Measurements from ENCODE around the gene GPR78.

Gene GPR78

DNA sequence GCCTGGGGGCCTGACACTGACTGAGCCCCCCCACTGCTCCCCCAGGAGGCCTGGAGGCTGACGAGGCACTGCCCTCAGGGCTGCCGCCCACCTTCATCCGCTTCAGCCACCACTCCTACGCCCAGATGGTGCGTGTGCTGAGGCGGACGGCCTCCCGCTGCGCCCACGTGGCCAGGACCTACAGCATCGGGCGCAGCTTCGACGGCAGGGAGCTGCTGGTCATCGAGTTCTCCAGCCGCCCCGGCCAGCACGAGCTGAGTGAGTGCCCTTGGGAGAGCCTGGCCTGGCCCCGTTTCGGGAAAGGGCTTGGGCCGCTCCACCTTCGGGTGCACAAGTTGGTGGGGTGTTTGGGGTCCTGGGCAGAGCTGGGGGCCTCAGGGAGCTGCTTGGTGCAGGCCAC lies 23.7 kb downstream of the GPR78 start:
- H3K4me3 ChIP-seq (ENCODE audit: low read depth, low read length): no peak overlapping the region
- DNase-seq (ENCODE audit: low read depth): no peak
- TF ChIP-seq CTCF (IDR thresholded peaks at IDR 0.05; ENCODE audit: control insufficient read depth, extremely low read depth, insufficient read depth): no peak

DNA sequence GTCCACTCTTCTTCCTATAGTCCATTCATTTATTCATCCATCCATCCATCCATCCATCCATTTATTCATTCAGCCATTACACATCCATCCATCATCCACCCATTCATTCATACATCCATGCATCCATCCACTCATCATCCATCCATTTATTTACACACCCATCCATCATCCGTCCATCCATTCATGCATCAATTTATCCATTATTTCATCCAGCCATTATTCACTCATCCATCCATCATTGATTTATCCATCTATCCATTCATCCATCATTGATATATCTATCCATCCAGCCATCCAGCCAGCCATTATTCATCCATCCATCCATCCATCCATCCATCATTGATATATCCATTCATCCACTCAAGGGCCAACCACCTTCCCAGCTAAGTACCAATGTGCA lies 25.1 kb downstream of the GPR78 start:
- H3K4me3 ChIP-seq (ENCODE audit: low read depth, low read length): no peak overlapping the region
- TF ChIP-seq CTCF (IDR thresholded peaks at IDR 0.05; ENCODE audit: control insufficient read depth, extremely low read depth, insufficient read depth): no peak
- DNase-seq (ENCODE audit: low read depth): no peak

GRCh38 chr4:8606476-8606875 lies 26.3 kb downstream of the GPR78 start:
- no peak overlapping the region for H3K4me3 ChIP-seq (ENCODE audit: low read depth, low read length)
- TF ChIP-seq CTCF (IDR thresholded peaks at IDR 0.05; ENCODE audit: control insufficient read depth, extremely low read depth, insufficient read depth): no peak

GRCh38 chr4:8606966-8607365 lies 26.8 kb downstream of the GPR78 start:
- H3K4me3 ChIP-seq (ENCODE audit: low read depth, low read length): no peak overlapping the region
- no peak for TF ChIP-seq CTCF (IDR thresholded peaks at IDR 0.05; ENCODE audit: control insufficient read depth, extremely low read depth, insufficient read depth)
- no peak for DNase-seq (ENCODE audit: low read depth)

More at GRCh38 chr4:8606476-8606875, 26.3 kb downstream of the GPR78 start:
- no peak for DNase-seq (ENCODE audit: low read depth)

- DNase-seq (ENCODE audit: low read depth): no peak
- peak; percentile 87 for TF ChIP-seq CTCF (IDR thresholded peaks at IDR 0.05; ENCODE audit: control insufficient read depth, extremely low read depth, insufficient read depth)
Measured at GRCh38 chr4:8607603-8608481, 27.6 kb downstream of the GPR78 start.

DNA sequence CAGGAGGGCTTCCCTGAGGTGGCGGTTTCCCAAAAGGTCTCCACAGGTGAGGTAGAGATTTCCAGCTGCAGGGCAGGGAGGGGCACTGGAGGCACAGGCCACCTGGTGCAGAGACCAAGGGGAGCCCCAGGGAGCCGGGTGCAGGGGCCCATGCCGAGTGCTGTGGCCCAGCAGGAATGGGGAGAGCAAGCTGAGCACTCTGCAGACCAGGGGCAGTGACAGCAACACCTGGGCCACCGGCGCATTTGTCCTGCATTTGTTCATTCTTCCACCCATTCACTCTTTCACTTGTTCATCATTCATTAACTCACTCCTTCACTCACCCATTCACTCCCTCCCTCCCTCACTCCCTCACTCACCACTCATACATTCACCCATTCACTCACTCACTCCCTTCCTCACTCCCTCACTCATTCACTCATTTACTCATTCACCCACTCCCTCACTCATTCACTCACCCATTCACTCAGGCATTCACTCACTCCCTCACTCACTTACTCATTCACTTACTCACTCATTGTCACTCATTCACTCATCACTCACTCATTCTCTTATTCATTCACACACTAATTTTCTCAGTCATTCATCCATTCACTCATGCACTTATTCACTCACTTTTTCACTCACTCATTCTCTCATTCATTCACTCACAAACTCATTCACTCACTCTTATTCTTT lies 28.7 kb downstream of the GPR78 start:
- no peak for DNase-seq (ENCODE audit: low read depth)
- no peak overlapping the region for H3K4me3 ChIP-seq (ENCODE audit: low read depth, low read length)
- TF ChIP-seq CTCF (IDR thresholded peaks at IDR 0.05; ENCODE audit: control insufficient read depth, extremely low read depth, insufficient read depth): no peak

More at GRCh38 chr4:8607603-8608481, 27.6 kb downstream of the GPR78 start:
- no peak overlapping the region for H3K4me3 ChIP-seq (ENCODE audit: low read depth, low read length)
